NOMO-1 treated with DMSO at 0.1 percent for 48 hours (cell line): Measurements from ENCODE around the gene EIF3L.
A peak's percentile ranks its signal among the peaks of the same experiment; 100 is the strongest.
"Not testable (repeated sequence)": the region's sequence is repeated elsewhere in the genome, so short reads cannot be mapped to it uniquely, and the experiment has no call there.

ENCODE experiments used
- DNase-seq: peaks from one replicate; lab custom pipeline; 2025; ENCODE audit not compliant: unreplicated experiment; lab: John Stamatoyannopoulos, UW

EIF3L gene

DNA sequence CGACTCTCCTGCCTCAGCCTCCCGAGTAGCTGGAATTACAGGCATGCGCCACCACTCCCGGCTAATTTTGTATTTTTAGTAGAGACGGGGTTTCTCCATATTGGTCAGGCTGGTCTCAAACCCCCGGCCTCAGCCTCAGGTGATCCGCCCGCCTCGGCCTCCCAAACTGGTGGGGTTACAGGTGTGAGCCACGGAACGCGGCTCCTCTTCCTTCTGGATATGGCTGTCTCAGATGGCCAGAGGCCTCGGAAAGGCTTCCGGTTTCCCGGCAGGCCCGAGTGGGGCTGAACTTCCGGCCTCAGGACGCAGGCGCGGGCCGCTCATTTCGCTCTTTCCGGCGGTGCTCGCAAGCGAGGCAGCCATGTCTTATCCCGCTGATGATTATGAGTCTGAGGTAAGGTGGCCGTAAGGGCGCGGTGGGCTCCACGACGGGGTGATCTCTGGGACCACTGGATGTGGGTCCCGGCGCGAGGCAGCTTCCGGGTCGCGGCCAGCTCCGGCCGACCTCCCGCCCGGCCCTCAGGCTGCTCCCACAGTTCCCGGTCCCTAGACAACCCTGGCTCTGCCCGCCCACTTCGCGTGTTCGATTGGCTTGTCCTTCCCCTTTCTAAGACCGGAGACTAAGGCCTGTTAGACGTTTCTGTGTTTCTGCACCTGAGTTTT is at the start of gene EIF3L:
Gene EIF3L (plus strand): TSS at position 331 of the 663 bp plus-strand sequence. CDS start 31 bp downstream, at position 362.
- DNase-seq, result peak; percentile 81

GRCh38 chr22:37799979-37800378 is 49.2 kb upstream of the EIF3L start:
- DNase-seq, result not testable (repeated sequence)

GRCh38 chr22:37801946-37802309 is 47.3 kb upstream of the EIF3L start:
- no peak for DNase-seq

GRCh38 chr22:37802310-37803194 is 46.7 kb upstream of the EIF3L start:
- DNase-seq, result peak; percentile 37

DNA sequence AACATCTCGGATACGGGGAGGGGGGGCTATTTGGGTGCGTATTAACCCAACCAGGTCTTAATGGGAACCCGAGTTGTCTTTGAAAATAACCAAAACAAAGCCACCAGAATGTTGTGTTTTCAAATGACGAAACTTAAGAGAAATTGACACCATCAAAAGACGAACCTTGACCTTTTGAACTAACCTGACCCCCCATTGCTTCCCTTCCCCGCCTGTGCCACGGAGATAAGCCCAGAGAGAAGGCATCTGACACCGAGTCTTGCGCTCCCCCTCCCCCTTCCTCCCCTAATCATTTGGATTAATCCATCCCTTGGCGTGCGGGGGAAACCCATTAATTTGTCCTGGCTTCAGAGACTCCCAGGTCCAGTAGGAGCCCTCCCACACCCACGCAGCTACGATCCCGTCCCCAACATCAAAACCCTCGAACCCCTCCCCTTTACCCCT is 46.0 kb upstream of the EIF3L start:
- no peak for DNase-seq

- no peak for DNase-seq
Observed at GRCh38 chr22:37803639-37804351, 45.4 kb upstream of the EIF3L start.

DNA sequence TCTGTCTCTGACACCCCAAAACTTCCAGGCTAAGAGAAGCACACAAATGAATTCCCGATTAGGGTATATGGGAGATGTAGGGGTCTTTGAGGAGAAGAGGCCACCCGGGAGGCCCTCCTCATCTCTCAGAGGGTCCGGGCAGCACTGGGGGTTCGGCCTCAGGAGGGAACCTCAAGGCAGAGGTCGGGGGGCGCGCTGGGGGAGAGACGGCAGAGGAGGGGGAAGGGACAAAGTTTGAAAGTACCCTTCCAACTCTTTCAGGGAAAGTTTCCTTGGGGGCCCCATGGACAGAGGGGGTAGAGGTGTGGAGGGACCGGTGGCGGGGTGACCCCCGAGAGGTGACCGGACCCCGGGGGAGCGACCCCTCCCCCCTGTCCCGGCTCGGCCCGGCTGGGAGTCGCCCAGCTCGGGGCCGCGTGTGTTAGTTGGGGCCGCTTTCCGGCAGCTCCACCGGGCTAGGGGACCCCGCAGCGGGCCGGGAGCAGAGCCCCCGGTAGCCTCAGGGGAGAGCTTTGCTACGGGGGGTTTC is 44.8 kb upstream of the EIF3L start:
- no peak for DNase-seq

DNA sequence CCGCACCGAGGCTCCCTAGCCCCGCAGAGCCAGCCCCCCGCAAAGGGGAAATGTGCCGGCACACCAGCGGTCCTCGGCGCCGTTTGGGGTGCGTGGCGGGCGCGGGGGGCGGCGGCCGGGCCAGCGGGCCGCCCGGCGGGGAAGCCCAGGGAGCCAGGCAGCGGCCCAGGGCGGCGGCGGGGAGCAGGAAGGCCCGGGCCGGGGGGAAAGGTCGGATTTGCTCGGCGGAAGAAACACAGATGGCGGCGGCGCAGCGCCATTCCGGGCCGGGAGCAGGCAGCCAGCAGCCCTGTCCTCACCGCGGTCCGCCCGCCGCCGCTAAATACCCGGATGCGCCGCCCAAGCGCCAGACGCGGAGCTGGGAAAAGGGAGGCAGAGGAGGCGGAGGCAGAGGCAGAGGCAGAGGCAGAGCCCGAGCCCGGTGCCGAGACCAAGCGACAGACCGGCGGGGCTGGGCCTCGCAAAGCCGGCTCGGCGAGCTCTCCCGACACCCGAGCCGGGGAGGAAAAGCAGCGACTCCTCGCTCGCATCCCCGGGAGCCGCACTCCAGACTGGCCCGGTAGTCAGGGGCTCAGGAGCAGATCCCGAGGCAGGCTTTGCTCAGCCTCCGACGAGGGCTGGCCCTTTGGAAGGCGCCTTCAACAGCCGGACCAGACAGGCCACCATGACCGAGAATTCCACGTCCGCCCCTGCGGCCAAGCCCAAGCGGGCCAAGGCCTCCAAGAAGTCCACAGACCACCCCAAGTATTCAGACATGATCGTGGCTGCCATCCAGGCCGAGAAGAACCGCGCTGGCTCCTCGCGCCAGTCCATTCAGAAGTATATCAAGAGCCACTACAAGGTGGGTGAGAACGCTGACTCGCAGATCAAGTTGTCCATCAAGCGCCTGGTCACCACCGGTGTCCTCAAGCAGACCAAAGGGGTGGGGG is 44.1 kb upstream of the EIF3L start:
- peak; percentile 60 for DNase-seq

DNA sequence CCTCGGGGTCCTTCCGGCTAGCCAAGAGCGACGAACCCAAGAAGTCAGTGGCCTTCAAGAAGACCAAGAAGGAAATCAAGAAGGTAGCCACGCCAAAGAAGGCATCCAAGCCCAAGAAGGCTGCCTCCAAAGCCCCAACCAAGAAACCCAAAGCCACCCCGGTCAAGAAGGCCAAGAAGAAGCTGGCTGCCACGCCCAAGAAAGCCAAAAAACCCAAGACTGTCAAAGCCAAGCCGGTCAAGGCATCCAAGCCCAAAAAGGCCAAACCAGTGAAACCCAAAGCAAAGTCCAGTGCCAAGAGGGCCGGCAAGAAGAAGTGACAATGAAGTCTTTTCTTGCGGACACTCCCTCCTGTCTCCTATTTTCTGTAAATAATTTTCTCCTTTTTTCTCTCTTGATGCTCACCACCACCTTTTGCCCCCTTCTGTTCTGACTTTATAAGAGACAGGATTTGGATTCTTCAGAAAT is 43.4 kb upstream of the EIF3L start:
- no peak for DNase-seq

- DNase-seq, result peak; percentile 9
Observed at GRCh38 chr22:37806409-37807333, 42.5 kb upstream of the EIF3L start.

DNA sequence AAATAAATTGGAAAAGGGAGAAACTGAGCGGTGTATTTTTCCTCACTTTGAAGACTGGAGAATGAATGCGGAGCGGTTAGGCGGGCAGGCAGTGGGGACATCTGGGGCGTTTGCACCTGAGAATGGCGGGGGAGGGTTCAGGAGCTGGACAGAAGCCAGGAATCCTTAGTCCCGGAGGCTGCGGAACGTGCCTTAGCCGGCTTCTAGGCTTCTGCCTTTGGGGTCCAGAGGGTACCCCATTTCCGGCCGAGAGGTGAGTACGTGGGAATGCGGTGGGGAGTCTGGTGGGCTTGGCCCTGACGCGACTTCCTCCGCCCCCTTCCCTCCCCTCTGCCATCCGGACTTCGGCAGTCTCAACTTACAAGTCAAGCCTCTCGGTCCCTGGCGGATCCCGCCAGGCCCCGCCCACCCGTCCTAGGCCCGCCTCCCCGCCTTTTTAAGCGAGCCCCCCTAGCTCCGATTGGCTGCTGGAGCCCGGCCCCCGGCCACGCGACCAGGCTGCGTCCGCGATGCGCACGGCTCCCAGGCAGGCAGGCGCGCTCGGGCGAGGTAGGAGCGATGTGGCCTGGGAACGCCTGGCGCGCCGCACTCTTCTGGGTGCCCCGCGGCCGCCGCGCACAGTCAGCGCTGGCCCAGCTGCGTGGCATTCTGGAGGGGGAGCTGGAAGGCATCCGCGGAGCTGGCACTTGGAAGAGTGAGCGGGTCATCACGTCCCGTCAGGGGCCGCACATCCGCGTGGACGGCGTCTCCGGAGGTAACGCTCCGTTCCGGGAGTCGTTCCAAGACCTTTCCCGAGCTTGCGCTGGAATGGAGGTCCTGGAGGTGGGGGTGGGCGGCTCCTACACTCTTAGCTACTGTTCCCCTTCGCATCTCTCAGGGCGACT is 41.6 kb upstream of the EIF3L start, which contains the start of gene GCAT:
Gene GCAT (plus strand): TSS at position 525 of the 884 bp plus-strand sequence. CDS start 34 bp downstream, at position 559.
- DNase-seq, result peak; percentile 94

DNA sequence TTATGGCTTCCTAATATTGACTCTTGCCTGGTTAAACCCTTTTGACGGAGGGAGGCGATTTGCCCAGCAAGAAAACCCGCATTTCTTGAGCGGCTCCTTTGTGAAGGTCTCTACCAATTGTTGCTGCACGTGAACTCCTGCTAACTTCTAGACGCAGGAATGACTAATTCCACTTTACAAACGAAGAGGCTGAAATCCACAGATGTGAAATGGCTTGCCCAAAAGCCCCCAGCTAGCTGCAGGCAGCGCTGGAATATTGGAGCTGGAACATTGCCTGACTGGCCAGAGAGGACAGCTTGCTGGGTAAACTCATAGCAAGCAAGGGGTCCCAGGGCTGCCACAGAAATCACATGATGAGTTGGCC is 40.9 kb upstream of the EIF3L start:
- peak; percentile 10 for DNase-seq

- no peak for DNase-seq
Observed at GRCh38 chr22:37809672-37810333, 39.4 kb upstream of the EIF3L start.

- no peak for DNase-seq
Observed at GRCh38 chr22:37811867-37812266, 37.4 kb upstream of the EIF3L start.

GRCh38 chr22:37812869-37813678 is 36.1 kb upstream of the EIF3L start:
- DNase-seq, result no peak

- no peak for DNase-seq
Observed at GRCh38 chr22:37815593-37815992, 33.6 kb upstream of the EIF3L start.
